Right lobe of liver (tissue), 6 donors: ENCODE data around the gene PRIM2. TPM values are rescaled to one million over a fixed set of nuclear protein-coding genes. Genes with fewer than 3 reads are reported as not detected.
"Not testable (repeated sequence)": the region's sequence is repeated elsewhere in the genome, so short reads cannot be mapped to it uniquely, and the experiment has no call there.

Experiments used
- ATAC-seq, 4 donors: fragments of 200-7000 bp; cut with Tn5 transposase; one replicate each; pipeline ENCODE4 v1.9.1; 2020; ENCODE audit warnings: mild to moderate bottlenecking in 4 of 4, moderate library complexity in 4 of 4
- DNase-seq, 3 donors: peaks; one replicate each; pipeline ENCODE4 v3.0.0-alpha.2; 2020
- H3K27ac ChIP-seq, 3 donors: fragments of 200-600 bp; one replicate each; pipeline ENCODE4 v1.8.0; 2022
- H3K27me3 ChIP-seq, 2 donors: fragments of 200-600 bp; one replicate each; pipeline ENCODE4 v1.8.0; 2022
- H3K36me3 ChIP-seq, 4 donors: fragments of 200-600 bp; sonication (generic) in 1 of 4; one replicate each; pipeline versions ENCODE4 v1.5.1 to v1.8.0; 2017 to 2022; ENCODE audit warnings: control low read depth in 1 of 4
- H3K4me1 ChIP-seq, 4 donors: fragments of 200-600 bp; sonication (generic) in 1 of 4; one replicate each; pipeline versions ENCODE4 v1.5.1 to v1.8.0; 2017 to 2022; ENCODE audit warnings: control low read depth in 1 of 4
- H3K4me3 ChIP-seq, 3 donors: fragments of 200-600 bp; one replicate each; pipeline ENCODE4 v1.8.0; 2022
- H3K9me3 ChIP-seq, 4 donors: fragments of 200-600 bp; sonication (generic) in 1 of 4; one replicate each; pipeline versions ENCODE4 v1.5.1 to v1.8.0; 2017 to 2022; ENCODE audit warnings: control low read depth in 1 of 4
- CTCF ChIP-seq, 4 donors: fragments of 200-600 bp in 3 of 4; fragments of 450-650 bp in 1 of 4; IDR thresholded peaks; one replicate each; pipeline versions ENCODE4 v1.5.1 to v1.8.0; 2016 to 2022; ENCODE audit warnings: antibody characterized with exemption in 4 of 4, mild to moderate bottlenecking in 2 of 4
- WGBS: methylation state at CpG from one replicate; pipeline ENCODE4 v1.1.6; 2018; ENCODE audit warnings: low coverage, low lambda C conversion rate; ENCODE audit not compliant: insufficient coverage; ENCODE audit errors: missing lambda C conversion rate; 5-methylcytosine and 5-hydroxymethylcytosine counted together
- intact Hi-C, 2 donors: fragments of 100-400 bp; cut with DNase I; formaldehyde crosslinking; loops; one replicate each; pipeline versions ENCODE4 v1.11.2 to v1.14.1; 2022
- total RNA-seq, 6 experiments: library from RNA; depleted of rRNA in 2 of 6; stranded (reverse); fragments of >200 nt in 2 of 6; fragmentation: NEBNext Ultra II Directional in 3 of 6; extraction: Animal tissue kit (Norgen Biotek cat#: 25700) in 3 of 6; gene quantifications; one replicate each; pipeline versions ENCODE4 v1.1.0 to v1.2.4, GENCODE V29; 2016 to 2023
- donor health status: DM: no; HTN: yes; CAD: no.
- donor health status: DM: no; HTN: no; CAD: no.
- donor health status: DM: no; HTN: no; CAD: no.
- donor health status: DM: no; HTN: yes; CAD: no.
- donor health status: DM: no; HTN: yes; CAD: no.

The PRIM2 gene
- total RNA-seq, 6 experiments from 2014 or later = 2.8 to 5.8 (median 3.7) TPM

GRCh38 chr6:57557855-57558254 lies 240.4 kb downstream of the PRIM2 start:
- ATAC-seq = peak; percentile 67 to 89 (median 85)
- H3K27me3 ChIP-seq, intact Hi-C loops, H3K4me1 ChIP-seq, H3K27ac ChIP-seq, H3K4me3 ChIP-seq, H3K36me3 ChIP-seq, DNase-seq, H3K9me3 ChIP-seq: not testable (repeated sequence)
- 30% methylated on average over 2 of the region's 2 CpGs for WGBS

GRCh38 chr6:57559170-57559569 lies 241.7 kb downstream of the PRIM2 start:
- H3K27ac ChIP-seq, H3K27me3 ChIP-seq, H3K36me3 ChIP-seq, H3K4me3 ChIP-seq, intact Hi-C loops, H3K4me1 ChIP-seq, DNase-seq, H3K9me3 ChIP-seq: not testable (repeated sequence)
- peak; percentile 51 to 71 (median 65) for ATAC-seq

- 100% methylated on average over 3 of the region's 3 CpGs for WGBS
These were observed 244.8 kb downstream of the PRIM2 start for GRCh38 chr6:57562233-57562632.

GRCh38 chr6:57572119-57572518 lies 254.7 kb downstream of the PRIM2 start:
- DNase-seq, H3K4me1 ChIP-seq, H3K36me3 ChIP-seq, H3K27me3 ChIP-seq, H3K9me3 ChIP-seq, H3K27ac ChIP-seq, intact Hi-C loops, H3K4me3 ChIP-seq: not testable (repeated sequence)
- WGBS = 69% methylated on average over 4 of the region's 4 CpGs
- peak; percentile 60 to 80 (median 69) for ATAC-seq

More at GRCh38 chr6:57562233-57562632, 244.8 kb downstream of the PRIM2 start:
- H3K9me3 ChIP-seq, intact Hi-C loops, ATAC-seq, H3K4me1 ChIP-seq, H3K4me3 ChIP-seq, H3K27me3 ChIP-seq, H3K27ac ChIP-seq, H3K36me3 ChIP-seq, DNase-seq: not testable (repeated sequence)

- DNase-seq, intact Hi-C loops, H3K27me3 ChIP-seq, H3K27ac ChIP-seq, H3K36me3 ChIP-seq, H3K4me3 ChIP-seq, H3K9me3 ChIP-seq, H3K4me1 ChIP-seq, ATAC-seq: not testable (repeated sequence)
- 100% methylated on average over 1 of the region's 1 CpG for WGBS
These were observed 255.4 kb downstream of the PRIM2 start for GRCh38 chr6:57572844-57573243.

- ATAC-seq, intact Hi-C loops, H3K9me3 ChIP-seq, H3K27ac ChIP-seq, H3K36me3 ChIP-seq, H3K27me3 ChIP-seq, DNase-seq, H3K4me1 ChIP-seq, H3K4me3 ChIP-seq: not testable (repeated sequence)
- WGBS = no CpG with 5 or more reads among the region's 1 CpG
These were observed 259.6 kb downstream of the PRIM2 start for GRCh38 chr6:57577023-57577422.

GRCh38 chr6:57579489-57579888 lies 262.1 kb downstream of the PRIM2 start:
- H3K27ac ChIP-seq, H3K4me1 ChIP-seq, DNase-seq, intact Hi-C loops, H3K27me3 ChIP-seq, H3K9me3 ChIP-seq, H3K36me3 ChIP-seq, H3K4me3 ChIP-seq: not testable (repeated sequence)
- ATAC-seq = peak in 3 of 4 donors; percentile 35 to 49 (median 48)
- peak in 3 of 4 donors; percentile 22 to 41 (median 22) for TF ChIP-seq CTCF (IDR thresholded peaks at IDR 0.05)

GRCh38 chr6:57581586-57581985 lies 264.2 kb downstream of the PRIM2 start:
- H3K36me3 ChIP-seq, H3K9me3 ChIP-seq, H3K27me3 ChIP-seq, H3K4me3 ChIP-seq, DNase-seq, H3K4me1 ChIP-seq, intact Hi-C loops, H3K27ac ChIP-seq: not testable (repeated sequence)
- 80% methylated on average over 3 of the region's 3 CpGs for WGBS
- peak; percentile 32 to 54 (median 42) for ATAC-seq

GRCh38 chr6:57601105-57601504 lies 283.7 kb downstream of the PRIM2 start:
- ATAC-seq, DNase-seq, intact Hi-C loops, H3K4me1 ChIP-seq, H3K4me3 ChIP-seq, H3K9me3 ChIP-seq, H3K36me3 ChIP-seq, H3K27me3 ChIP-seq, H3K27ac ChIP-seq: not testable (repeated sequence)
- 70% methylated on average over 3 of the region's 3 CpGs for WGBS

- H3K4me1 ChIP-seq, H3K4me3 ChIP-seq, ATAC-seq, H3K9me3 ChIP-seq, H3K27ac ChIP-seq, DNase-seq, H3K36me3 ChIP-seq, intact Hi-C loops, H3K27me3 ChIP-seq: not testable (repeated sequence)
These were observed 287.9 kb downstream of the PRIM2 start for GRCh38 chr6:57605303-57605702.

- ATAC-seq, H3K9me3 ChIP-seq, H3K27me3 ChIP-seq, H3K4me3 ChIP-seq, DNase-seq, H3K36me3 ChIP-seq, H3K27ac ChIP-seq, intact Hi-C loops, H3K4me1 ChIP-seq: not testable (repeated sequence)
- 86% methylated on average over 1 of the region's 3 CpGs for WGBS
These were observed 288.9 kb downstream of the PRIM2 start for GRCh38 chr6:57606331-57606730.
